Occipital lobe (tissue), 2 donors: Measurements from ENCODE around the gene PPIL6. TPM values are rescaled to one million over a fixed set of nuclear protein-coding genes. Genes with fewer than 3 reads are reported as not detected.

ENCODE experiments used
- DNase-seq: peaks from one replicate; lab custom pipeline; 2025; lab: John Stamatoyannopoulos, UW
- total RNA-seq: library from RNA; depleted of rRNA; stranded (reverse); fragments of >200 nt; gene quantifications from one replicate; pipeline ENCODE4 v1.2.3, GENCODE V29; 2014

PPIL6 gene
- total RNA-seq, 1 donor from 2014 or later: 41.5 TPM

DNA sequence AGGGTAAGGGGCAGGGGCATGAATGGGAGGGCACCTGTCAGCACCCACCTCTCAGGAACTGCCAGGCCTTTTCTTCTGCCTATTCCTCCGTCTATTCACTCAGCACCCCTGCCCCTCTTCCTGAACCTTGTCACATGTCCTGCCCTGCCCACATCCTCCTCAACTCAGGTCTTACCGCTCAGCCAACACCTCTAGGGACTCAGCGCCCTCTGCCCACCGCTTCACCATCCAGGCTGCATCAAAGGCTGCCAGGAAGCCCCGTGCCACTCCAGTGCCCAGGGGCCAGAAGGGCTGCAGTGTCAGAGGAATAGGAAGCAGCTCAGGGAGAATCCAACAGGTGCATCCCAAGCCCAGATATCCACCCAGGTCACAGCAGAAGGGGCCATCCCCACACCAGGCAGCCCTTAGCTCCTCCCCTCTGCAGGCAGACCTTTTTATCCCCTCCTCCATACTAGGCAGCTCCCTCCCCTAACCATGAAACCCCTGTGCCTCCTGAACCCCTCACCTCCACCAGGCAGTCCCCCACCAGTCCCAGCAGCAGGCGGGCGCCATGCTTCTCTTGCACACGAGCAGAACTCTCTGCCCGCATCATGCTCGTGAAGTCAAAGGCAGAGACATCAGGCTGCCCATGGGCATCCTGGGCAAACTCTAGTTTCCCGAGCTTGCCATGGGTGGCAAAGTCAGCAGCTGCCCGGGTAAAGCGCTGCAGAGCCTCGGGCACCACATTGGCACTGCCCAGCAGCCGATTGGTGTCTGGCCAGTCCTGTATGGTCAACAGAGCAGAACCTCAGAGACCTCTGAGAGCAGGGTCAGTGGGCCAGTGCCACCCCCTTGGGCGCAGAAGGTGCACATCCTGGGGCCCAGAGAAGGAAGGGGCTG lies 9.6 kb upstream of the PPIL6 start:
- DNase-seq: no peak

GRCh38 chr6:109449064-109449794 lies 8.8 kb upstream of the PPIL6 start:
- no peak for DNase-seq

DNA sequence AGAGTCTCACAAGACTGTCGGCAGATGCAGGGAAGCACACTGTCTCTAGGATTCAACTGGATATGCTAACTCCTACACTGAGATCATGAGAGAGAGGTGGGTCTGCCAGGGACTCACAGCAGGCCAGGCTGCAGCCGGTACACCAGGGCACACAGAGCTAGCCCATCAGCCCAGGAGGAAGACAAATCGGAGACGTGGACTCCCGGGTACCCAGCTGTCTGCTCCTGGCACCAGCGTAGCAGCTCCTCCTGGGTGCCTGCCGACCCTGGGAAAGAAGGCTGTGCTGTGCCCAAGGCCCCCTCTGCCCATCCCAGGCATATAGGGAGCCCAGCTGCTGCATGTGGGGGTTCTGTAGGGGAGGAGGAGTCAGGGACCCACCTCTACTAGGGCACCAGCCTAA lies 8.2 kb upstream of the PPIL6 start:
- no peak for DNase-seq

GRCh38 chr6:109447878-109448555 lies 7.6 kb upstream of the PPIL6 start:
- DNase-seq: no peak

GRCh38 chr6:109447087-109447486 lies 6.7 kb upstream of the PPIL6 start:
- no peak for DNase-seq

DNA sequence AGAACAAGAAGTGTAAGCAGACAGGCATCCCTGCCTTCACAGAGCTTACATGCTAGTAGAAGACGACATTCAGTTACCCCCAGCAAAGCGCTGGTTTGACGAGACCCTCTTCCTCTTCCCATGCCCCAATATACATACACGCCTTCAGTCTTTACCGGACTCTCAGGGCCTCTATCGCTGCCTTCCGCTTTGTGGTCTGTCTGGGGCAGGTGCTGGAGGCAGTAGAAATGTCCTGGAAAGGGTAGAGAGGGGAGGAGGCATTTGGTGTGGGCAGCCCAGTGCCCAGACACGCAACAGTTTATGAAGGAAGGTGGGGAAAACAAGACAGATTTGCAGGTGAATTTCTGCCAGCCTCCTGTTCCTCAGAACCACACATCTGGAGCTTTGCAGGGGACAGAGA lies 6.1 kb upstream of the PPIL6 start:
- DNase-seq: no peak

- DNase-seq: no peak
These were observed 5.6 kb upstream of the PPIL6 start for GRCh38 chr6:109446072-109446471.

- DNase-seq: no peak
These were observed 5.0 kb upstream of the PPIL6 start for GRCh38 chr6:109445382-109445781.

GRCh38 chr6:109443425-109443950 lies 3.1 kb upstream of the PPIL6 start:
- DNase-seq: no peak

DNA sequence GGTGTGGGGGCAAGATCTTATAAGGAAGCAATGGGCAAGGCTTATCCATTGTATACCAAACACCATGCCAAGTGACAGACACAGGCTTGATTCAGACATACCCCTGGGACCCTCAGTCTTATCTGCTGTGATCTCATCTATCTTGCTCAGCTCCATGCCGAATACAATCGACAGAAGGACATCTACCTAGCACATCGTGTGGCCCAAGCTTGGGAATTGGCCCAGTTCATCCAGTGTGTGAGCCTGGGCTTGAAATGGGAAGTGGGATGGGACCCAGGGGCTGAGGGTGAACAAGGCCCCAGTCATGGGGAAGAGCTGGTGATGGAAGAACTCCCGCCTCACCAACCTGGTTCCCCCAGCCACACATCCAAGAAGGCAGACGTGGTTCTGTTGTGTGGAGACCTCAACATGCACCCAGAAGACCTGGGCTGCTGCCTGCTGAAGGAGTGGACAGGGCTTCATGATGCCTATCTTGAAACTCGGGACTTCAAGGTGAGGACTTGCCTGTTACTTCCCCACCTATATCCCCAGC lies 2.0 kb upstream of the PPIL6 start:
- no peak for DNase-seq

- no peak for DNase-seq
These were observed 815 bp upstream of the PPIL6 start for GRCh38 chr6:109441069-109441816.

DNA sequence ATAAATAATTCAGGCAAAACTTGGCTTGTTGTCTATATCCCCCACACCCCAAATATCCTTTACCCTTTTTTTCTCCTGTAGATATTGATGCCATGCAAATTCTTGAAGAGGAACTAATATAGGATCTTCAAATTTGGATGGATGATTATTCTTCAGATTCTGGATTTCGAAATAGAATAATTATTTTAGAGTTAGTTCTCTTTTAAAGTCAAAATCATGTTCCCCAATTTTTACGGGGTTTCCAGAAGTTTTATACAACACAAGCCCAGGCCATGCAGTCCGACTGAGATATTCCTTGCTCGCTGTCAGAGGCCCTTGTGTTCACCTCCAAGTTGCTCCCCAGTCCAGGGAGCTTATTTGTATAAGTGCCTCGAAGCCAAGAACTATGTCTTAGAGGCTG lies 4.4 kb downstream of the PPIL6 start:
- no peak for DNase-seq

GRCh38 chr6:109434456-109434855 lies 6.0 kb downstream of the PPIL6 start:
- DNase-seq: no peak

GRCh38 chr6:109429496-109429895 lies 10.9 kb downstream of the PPIL6 start:
- DNase-seq: no peak

GRCh38 chr6:109428889-109429477 lies 11.4 kb downstream of the PPIL6 start:
- DNase-seq: no peak

GRCh38 chr6:109424946-109425345 lies 15.5 kb downstream of the PPIL6 start:
- DNase-seq: no peak

DNA sequence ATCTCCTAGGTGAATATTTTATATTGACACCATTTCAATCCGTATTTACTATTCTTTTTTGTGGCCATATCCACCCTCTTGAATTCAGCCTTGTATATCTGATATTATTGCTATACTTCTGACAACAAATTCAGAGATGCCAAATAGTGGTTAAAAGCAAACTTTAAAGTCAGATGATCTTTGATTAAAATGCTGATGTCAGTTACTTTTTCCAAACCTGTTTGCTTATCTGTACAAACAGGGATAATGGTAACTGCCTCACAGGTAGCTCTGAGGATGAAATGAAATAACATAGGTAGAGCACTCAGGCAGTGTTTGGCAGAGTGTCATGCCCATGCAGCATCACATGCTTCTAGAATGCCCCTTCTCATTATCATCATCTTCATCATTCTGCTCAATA lies 19.2 kb downstream of the PPIL6 start:
- DNase-seq: no peak

- no peak for DNase-seq
These were observed 19.7 kb downstream of the PPIL6 start for GRCh38 chr6:109420751-109421150.

DNA sequence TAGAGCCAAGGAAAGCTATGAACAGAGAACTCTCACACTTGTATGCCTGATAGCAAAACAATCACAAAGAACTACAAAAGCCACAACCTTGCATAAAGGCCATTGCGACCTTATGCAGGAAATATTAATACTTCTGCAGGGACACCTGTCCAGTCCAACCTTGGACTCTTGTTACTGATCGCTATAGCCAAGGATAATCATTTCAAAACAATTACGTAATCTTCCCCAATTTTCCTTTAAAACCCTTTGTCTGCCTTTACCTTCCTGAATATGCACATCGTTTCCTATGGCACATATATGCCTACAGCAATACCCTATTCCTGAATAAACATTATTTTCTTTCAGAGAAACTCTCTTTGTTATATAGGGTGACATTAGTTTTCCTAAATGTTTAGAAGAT lies 22.8 kb downstream of the PPIL6 start:
- DNase-seq: no peak

- no peak for DNase-seq
These were observed 29.4 kb downstream of the PPIL6 start for GRCh38 chr6:109411034-109411433.

DNA sequence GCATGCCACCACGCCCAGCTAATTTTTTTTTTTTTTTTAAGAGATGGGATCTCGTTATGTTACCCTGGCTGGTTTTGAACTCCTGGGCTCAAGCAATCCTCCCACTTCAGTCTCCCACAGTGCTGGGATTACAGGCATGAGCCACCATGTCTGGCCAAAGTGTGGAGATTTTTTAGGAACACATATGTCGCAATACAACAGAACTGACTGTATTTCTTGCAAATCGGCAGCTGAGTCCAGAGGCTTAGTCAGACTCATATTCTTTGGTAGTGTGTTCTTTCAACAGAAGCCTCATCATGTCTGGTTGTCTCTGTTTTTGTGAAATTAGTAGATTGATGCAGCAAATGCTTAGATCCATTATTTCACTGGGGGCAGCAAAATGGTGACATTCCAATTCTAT lies 34.2 kb downstream of the PPIL6 start:
- no peak for DNase-seq
